ENCODE data around the gene GTF2H2C. TPM values are rescaled to one million over a fixed set of nuclear protein-coding genes. Genes with fewer than 3 reads are reported as not detected.
A peak's percentile ranks its signal among the peaks of the same experiment; 100 is the strongest.
"Not testable (repeated sequence)": the region's sequence is repeated elsewhere in the genome, so short reads cannot be mapped to it uniquely, and the experiment has no call there.

Gene GTF2H2C
- total RNA-seq, 1 donor from 2014 or later: 19.5 TPM

DNA sequence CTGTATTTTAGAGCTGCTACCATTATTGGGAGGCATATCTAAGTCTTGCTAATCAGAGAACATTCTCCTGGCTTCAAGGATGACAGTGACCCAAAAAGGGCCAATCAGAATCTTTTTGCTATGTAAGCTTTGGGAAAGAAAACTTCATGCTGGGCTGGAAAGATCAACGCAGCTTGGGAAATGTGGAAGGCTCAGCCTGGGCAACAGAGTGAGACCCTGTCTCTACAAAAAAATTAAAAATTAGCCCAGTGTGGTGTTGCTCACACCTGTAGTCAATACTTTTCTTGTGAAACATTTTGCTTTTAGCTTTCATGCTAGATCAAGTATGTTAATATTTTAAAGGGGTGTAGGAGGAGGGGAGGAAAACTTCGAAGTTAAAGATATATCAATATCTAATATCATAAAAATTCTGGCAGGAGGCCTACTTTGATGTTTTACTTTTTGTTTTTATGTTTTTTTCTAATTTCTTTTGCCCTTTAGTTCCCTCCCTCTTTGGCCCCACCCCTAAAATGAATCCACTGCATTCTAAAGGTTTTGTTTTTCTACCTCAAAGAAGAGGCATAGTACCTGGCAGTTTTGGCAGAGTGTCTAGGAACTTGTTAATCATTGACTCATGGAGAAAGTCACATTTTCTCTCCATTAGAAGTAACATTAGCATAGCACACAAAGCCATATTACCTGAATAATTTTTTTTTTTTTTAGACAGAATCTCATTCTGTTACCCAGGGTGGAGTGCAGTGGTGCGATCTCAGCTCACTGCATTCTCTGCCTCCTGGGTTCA, 17.0 kb upstream of the GTF2H2C start:
- ATAC-seq (ENCODE audit: poor library complexity); intact Hi-C loops (cut with DNase I); DNase-seq: not testable (repeated sequence)

DNA sequence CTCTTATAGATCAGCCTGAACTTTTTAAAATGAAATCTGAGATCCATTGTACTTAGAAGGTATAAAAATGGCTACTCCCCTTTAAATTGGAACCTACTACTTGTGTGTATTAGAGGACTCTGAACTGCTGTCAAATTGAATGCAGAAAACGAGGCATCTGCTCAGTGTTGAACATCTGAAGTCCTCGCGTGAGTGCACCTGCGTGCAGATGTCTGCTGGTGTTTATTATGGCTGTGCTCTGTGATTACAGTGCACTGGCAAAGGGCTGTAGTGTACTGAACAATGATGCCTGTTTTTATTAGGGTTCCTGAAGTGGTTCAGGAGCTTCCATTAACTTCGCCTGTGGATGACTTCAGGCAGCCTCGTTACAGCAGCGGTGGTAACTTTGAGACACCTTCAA, 15.4 kb upstream of the GTF2H2C start:
- DNase-seq; ATAC-seq (ENCODE audit: poor library complexity); intact Hi-C loops (cut with DNase I): not testable (repeated sequence)

DNA sequence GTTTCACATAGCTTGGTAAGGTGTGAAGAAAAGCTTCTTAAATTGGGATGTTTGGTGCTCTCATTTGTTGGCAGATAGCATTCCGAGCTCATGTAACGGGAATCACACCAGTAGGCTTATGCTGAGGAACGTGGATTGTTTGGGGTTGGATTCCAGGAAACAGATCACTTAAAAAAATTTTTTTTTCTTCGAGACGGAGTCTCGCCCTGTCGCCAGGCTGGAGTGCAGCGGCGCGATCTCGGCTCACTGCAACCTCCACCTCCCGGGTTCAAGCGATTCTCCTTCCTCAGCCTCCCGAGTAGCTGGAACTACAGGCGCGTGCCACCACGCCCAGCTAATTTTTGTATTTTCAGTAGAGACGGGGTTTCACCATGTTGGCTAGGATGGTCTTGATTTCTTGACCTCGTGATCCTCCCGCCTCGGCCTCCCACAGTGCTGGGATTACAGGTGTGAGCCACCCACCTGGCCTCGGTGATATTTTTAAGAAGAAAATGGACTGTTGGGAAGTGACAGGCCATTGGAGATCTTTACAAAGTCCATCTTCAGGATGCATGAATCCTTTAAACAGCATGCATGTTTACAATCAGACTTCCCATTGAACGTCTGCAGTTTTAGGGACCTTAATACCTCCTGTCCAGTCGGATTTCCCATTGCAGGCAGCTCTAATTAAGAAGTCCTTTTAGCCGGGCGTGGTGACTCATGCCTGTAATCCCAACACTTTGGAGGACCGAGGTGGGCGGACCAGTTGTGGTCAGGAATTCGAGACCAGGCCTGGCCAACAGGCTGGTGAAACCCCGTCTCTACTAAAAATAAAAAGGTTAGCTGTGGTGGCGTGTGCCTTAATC, 818 bp downstream of the GTF2H2C start:
- intact Hi-C loops (cut with DNase I); DNase-seq: not testable (repeated sequence)
- ATAC-seq (ENCODE audit: poor library complexity): peak; percentile 32

DNA sequence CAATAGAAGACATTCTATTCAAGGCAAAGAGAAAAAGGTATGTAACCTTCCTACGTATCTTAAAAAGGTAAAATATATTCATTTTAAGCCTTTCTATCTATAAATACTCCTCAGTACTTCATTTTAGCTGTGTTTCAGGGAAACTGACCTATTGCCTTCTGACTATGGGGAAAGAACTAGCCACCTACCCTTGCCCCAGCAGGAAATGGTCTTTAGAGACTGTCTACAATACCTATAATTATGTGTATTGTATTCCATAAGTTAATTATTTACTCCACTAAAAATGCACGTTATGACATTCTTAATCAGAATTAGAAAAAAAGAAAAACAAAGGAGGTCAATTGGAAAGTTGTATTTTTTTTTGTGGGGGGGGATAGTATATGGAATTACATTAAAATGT, 6.2 kb downstream of the GTF2H2C start:
- ATAC-seq (ENCODE audit: poor library complexity); intact Hi-C loops (cut with DNase I); DNase-seq: not testable (repeated sequence)

DNA sequence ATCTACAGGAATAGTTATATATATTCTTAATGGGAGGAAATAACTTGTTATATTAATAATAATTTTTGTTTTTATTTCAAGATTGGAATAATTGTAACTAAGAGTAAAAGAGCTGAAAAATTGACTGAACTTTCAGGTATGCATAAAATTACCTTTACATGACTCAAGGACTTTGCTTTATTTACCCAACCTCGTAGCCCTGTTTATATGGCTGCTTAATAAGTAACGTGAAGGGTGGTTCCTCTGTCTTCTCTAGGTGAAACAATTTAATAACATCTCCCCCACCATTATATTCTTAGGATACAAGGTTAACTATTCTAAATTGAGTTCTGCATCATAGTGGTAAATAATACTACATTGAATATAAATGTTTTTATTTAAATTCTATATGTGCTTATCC, 8.1 kb downstream of the GTF2H2C start:
- DNase-seq; ATAC-seq (ENCODE audit: poor library complexity); intact Hi-C loops (cut with DNase I): not testable (repeated sequence)

DNA sequence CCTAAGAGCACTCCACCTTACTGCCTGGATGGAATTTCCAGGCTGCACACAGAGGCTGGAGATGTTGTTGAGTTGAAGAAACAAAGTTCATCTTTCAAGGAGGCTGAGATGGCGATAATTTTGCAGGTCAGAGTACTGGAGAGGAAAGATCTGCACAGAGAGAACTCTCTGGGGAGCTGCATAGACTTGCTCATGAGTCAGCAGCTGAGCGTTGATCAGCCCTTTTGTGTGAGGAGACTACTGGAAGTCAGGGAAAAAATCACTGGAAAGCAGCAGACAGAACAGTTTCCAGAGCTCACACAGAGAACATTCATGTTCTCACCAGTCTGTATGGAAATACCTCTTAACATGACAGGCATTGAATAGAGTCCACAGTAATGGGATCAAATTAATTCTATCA, 23.4 kb downstream of the GTF2H2C start:
- DNase-seq; intact Hi-C loops (cut with DNase I); ATAC-seq (ENCODE audit: poor library complexity): not testable (repeated sequence)

DNA sequence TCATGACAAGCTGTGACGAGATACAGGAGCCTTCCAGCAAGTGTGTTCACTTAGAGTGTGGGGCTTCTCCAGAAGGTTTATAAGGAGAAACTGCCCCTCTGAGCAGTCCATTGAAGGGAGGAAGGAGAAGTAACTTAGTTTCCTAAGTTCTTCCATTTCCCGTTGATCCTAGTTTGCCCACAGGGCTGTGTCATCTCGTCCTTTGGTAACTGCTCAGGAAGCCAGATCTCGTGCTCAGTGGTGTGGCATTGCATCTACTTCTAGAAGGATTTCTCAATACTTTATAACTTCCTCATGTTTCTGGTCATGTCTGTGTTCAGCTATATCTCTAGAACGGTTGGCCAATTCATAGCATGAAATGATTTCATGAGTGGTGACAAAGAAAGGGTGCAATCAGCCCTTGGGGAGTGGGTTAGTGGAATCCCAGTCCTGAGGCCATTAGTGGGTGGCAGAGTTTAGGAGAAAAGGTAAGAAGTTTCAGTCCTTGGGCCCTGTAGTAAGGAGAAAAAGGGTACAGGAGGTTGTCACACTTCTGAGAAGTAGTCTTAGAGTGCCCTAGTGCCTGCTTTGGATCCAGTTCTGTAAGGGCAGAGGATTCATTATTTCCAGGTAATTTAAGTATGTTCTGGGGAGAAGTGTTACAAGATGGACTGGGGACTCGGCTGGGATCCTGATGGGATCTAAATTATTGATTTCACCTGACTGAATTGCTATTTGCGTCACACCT, 36.3 kb downstream of the GTF2H2C start:
- ATAC-seq (ENCODE audit: poor library complexity): peak; percentile 91
- intact Hi-C loops (cut with DNase I); DNase-seq: not testable (repeated sequence)

DNA sequence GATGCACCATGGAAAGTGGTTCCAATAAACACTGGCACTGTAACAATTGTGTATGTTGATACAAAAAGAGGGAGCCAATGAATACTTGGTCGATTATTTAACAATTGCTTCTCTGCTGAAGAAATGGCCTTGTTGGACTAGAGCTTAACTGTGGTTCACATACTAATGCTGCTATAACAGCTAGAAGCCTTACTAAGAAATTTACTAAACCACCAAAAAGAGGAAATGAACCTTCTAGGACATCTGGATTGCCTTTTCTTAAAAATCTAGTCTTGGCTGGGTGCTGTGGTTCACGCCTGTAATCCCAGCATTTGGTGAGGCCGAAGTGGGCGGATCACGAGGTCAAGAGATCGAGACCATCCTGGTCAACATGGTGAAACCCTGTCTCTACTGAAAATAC, 42.0 kb downstream of the GTF2H2C start:
- ATAC-seq (ENCODE audit: poor library complexity): peak; percentile 43
- DNase-seq; intact Hi-C loops (cut with DNase I): not testable (repeated sequence)

DNA sequence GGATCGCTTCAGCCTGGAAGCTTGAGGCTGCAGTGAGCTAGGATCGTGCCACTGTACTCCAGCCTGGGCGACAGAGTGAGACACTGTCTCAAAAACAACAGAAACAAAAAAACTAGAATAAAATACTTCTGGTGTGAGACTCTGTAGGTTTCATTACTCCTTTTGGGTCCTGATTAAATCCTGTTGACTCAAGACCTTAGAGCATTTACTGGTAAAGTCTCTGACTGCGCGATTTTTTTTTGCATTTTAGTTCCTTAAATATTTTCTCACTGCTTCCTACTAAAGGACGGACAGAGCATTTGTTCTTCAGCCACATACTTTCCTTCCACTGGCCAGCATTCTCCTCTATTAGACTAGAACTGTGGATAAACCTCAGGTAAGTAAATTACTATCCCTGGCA, 46.8 kb downstream of the GTF2H2C start:
- DNase-seq; intact Hi-C loops (cut with DNase I): not testable (repeated sequence)
- ATAC-seq (ENCODE audit: poor library complexity): peak; percentile 68

DNA sequence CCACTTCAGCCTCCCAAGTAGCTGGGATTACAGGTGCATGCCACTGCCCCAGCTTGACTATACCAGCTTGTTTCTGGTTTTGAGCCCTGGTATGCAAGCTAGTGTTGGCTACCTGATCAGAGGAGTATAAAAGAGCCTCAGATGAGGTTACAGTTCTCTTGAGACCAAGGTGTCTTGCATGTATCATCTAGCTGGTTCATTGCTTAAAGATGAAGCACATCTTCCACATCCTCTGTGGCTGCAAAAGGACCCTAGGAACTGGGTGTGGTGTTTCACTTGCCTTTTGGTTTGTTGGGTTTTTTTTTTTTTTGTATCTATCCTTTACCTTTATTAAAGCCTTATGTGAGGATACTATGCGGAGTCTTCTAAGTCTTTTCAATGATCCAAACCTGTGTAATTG, 47.8 kb downstream of the GTF2H2C start:
- intact Hi-C loops (cut with DNase I); ATAC-seq (ENCODE audit: poor library complexity); DNase-seq: not testable (repeated sequence)

DNA sequence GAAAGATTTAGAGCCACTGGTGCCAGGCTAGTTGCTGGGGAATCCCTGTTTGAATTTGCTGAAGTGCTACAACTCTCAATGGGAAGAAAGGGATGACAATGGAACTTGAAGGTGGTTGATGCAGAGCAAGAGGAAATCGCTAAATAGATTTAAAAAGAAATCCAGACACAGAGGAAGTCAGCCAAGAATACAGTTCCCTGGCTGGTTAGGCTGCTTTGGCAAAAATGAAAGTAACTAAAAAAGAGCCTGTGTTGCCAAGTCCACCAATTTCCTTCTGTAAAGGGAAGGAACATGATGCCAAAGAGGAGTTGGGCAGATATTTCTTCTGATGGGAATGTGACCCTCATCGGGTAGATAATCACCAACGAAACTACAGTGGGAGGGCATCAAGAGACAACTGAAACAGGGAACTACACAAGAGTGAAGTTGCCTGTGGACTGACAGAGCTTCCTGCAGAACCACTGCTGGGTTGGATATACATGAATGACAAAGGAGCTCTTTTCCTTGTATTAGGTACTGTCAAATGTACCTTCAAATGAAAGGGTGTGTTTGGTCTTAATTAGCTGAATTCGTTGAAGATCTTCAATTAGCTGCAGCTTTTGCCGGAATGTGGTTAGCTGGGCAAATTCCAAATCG, 49.0 kb downstream of the GTF2H2C start:
- DNase-seq; intact Hi-C loops (cut with DNase I): not testable (repeated sequence)
- ATAC-seq (ENCODE audit: poor library complexity): peak; percentile 36

DNA sequence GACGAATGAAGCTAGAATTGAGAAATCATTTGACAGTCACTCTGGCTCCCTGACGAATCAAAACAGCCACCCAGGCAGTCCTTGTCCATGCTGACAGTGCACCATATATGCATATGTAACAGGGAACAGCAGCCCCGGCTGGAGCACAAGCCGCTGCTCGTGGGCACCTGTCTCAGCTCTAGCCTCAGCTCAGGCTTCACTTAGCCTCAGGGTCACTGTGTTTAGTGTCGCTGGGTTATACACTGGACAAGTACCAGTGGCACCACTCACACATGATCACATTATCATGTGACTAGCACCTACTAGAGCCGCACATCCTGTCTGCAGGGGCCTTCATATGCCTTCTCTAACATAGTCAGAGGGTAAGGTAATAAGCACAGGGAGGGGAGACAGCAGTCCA, 54.9 kb downstream of the GTF2H2C start:
- ATAC-seq (ENCODE audit: poor library complexity); DNase-seq; intact Hi-C loops (cut with DNase I): not testable (repeated sequence)

DNA sequence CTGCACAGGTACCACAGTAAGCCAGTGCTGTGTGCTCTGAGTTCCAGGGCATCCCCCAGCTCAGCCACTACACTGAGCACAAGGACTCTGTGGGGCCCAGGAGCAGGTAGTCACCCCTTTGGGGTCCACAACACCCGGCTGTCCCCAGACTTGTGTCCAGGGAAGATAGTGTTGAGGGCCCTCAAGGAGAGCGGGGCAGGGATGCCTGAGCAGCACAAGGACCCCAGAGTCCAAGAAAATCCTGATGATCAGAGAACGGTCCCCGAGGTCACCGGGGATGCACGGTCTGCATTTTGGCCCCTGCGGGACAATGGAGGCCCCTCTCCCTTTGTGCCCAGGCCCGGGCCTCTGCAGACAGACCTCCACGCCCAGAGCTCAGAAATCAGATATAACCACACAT, 71.9 kb downstream of the GTF2H2C start:
- peak; percentile 30 for DNase-seq
- ATAC-seq (ENCODE audit: poor library complexity); intact Hi-C loops (cut with DNase I): not testable (repeated sequence)

Other genes with a start within 250 kb of the GTF2H2C start
- gene CCDC125, start 227.4 kb upstream of the GTF2H2C start, total RNA-seq: 2.8 TPM
- gene AK6, start 190.7 kb upstream of the GTF2H2C start, total RNA-seq: 42.3 TPM
- gene TAF9, start 190.7 kb upstream of the GTF2H2C start, total RNA-seq: 29.9 TPM
- gene RAD17, start 190.4 kb upstream of the GTF2H2C start, total RNA-seq: 17.8 TPM
- gene MARVELD2, start 145.1 kb upstream of the GTF2H2C start, total RNA-seq: 0.94 TPM
- gene OCLN, start 67.4 kb upstream of the GTF2H2C start, total RNA-seq: 2.0 TPM

Measured in Right ventricle myocardium superior (tissue), 1 donor.